ENCODE data around the gene NMRK1. TPM values are rescaled to one million over a fixed set of nuclear protein-coding genes. Genes with fewer than 3 reads are reported as not detected.

Gene NMRK1
- total and polyA plus RNA-seq, 2 of the 13 experiments (the other 11 are each of a cell fraction or from before 2014, with no cell fraction given), result 9.1 to 12.9 TPM

DNA sequence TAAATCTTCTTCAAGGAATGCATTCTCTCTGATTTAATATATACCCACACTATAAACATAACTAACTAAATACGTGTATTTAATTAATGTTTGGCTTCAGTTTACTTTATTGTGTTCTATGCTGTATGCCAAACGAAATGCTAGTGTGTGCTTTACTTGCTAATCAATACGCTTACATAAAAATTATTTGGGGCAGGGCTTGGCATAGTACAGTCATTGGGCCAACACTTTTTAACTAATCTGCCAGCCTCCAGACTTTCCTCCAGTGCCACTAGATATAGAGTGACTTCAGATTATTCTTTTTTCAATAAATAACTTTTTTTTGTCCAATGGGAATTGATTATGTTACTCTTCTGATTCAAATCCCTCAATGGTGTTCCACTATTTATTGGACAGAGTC is 51.2 kb downstream of the NMRK1 start:
- no peak overlapping the region for H3K27ac ChIP-seq (ENCODE audit: extremely low read length, insufficient read depth, low read length)
- DNase-seq (ENCODE audit: low spot score) (no peak), ATAC-seq (no peak), FAIRE-seq (no peak)
- no TSS peak for BruUV-seq (replicated peaks)
- H3K4me2 ChIP-seq (ENCODE audit: low read depth, low read length), result no peak overlapping the region
- CTCF ChIA-PET (ENCODE audit: low intra/inter-chr PET ratio, low total read pairs), result no interaction called here
- POLR2A ChIA-PET, result no interaction called here
- intact Hi-C loops (cut with micrococcal nuclease; ENCODE audit: unreplicated experiment), result no loop called here
- H3K79me2 ChIP-seq (ENCODE audit: insufficient read depth, low read length), result no peaks in the 10 kb centered on the region
- H4K20me1 ChIP-seq (ENCODE audit: insufficient read depth, low read length), result no peaks in the 10 kb centered on the region
- WGBS (ENCODE audit: low lambda C conversion rate), result 52% methylated on average over 3 of the region's 3 CpGs
- no peak overlapping the region for H2AFZ ChIP-seq (ENCODE audit: low read length)
- no peak overlapping the region for H3K4me3 ChIP-seq (replicated peaks in 1 of 3; ENCODE audit: insufficient read depth in 1 of 3, low read depth in 2 of 3, low read length in 3 of 3)
- in situ Hi-C loops (cut with HindIII; ENCODE audit: extremely low pct_ligation_motif_present, low pct_unique_long_range_greater_than_20kb), result no loop called here
- no peaks in the 10 kb centered on the region for H3K36me3 ChIP-seq (replicated peaks in 1 of 2; ENCODE audit: control insufficient read depth in 1 of 2, insufficient read depth in 2 of 2, low read length in 2 of 2)
- peaks cover 11% of the 10 kb centered on the region; the same call in 1 of the 2 replicates for H3K4me1 ChIP-seq (ENCODE audit: insufficient read depth, low read length)
- H3K27me3 ChIP-seq (ENCODE audit: control insufficient read depth in 1 of 2, insufficient read depth in 2 of 2, low read length in 2 of 2), result peaks cover 0 to 1% of the 10 kb centered on the region in 2 experiments; a peak in 1 of 5 replicates
- no peak overlapping the region for H3K9ac ChIP-seq (ENCODE audit: insufficient read depth, low read depth, low read length)
- H3K9me3 ChIP-seq (ENCODE audit: low read length), result no peaks in the 10 kb centered on the region
- TF ChIP-seq KMT2B (CRISPR knock-in tag; IDR thresholded peaks at IDR 0.05) (no peak), HMGA1 (CRISPR knock-in tag; conservative IDR thresholded peaks at IDR 0.05) (no peak), ARHGAP35 (CRISPR knock-in tag; IDR thresholded peaks at IDR 0.05; ENCODE audit: borderline replicate concordance) (no peak), ZNF24 (IDR thresholded peaks at IDR 0.05) (no peak), HCFC1 (IDR thresholded peaks at IDR 0.05; ENCODE audit: low read depth, low read length) (no peak), FOXK2 (IDR thresholded peaks at IDR 0.05) (no peak)
- TF ChIP-seq, protein P1, sequence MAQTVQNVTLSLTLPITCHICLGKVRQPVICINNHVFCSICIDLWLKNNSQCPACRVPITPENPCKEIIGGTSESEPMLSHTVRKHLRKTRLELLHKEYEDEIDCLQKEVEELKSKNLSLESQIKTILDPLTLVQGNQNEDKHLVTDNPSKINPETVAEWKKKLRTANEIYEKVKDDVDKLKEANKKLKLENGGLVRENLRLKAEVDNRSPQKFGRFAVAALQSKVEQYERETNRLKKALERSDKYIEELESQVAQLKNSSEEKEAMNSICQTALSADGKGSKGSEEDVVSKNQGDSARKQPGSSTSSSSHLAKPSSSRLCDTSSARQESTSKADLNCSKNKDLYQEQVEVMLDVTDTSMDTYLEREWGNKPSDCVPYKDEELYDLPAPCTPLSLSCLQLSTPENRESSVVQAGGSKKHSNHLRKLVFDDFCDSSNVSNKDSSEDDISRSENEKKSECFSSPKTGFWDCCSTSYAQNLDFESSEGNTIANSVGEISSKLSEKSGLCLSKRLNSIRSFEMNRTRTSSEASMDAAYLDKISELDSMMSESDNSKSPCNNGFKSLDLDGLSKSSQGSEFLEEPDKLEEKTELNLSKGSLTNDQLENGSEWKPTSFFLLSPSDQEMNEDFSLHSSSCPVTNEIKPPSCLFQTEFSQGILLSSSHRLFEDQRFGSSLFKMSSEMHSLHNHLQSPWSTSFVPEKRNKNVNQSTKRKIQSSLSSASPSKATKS (CRISPR knock-in tag; IDR thresholded peaks at IDR 0.05), result no peak
- TF ChIP-seq, protein P2, sequence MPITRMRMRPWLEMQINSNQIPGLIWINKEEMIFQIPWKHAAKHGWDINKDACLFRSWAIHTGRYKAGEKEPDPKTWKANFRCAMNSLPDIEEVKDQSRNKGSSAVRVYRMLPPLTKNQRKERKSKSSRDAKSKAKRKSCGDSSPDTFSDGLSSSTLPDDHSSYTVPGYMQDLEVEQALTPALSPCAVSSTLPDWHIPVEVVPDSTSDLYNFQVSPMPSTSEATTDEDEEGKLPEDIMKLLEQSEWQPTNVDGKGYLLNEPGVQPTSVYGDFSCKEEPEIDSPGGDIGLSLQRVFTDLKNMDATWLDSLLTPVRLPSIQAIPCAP (CRISPR knock-in tag; IDR thresholded peaks at IDR 0.05; ENCODE audit: low read depth), result no peak
- TF ChIP-seq, protein P3, sequence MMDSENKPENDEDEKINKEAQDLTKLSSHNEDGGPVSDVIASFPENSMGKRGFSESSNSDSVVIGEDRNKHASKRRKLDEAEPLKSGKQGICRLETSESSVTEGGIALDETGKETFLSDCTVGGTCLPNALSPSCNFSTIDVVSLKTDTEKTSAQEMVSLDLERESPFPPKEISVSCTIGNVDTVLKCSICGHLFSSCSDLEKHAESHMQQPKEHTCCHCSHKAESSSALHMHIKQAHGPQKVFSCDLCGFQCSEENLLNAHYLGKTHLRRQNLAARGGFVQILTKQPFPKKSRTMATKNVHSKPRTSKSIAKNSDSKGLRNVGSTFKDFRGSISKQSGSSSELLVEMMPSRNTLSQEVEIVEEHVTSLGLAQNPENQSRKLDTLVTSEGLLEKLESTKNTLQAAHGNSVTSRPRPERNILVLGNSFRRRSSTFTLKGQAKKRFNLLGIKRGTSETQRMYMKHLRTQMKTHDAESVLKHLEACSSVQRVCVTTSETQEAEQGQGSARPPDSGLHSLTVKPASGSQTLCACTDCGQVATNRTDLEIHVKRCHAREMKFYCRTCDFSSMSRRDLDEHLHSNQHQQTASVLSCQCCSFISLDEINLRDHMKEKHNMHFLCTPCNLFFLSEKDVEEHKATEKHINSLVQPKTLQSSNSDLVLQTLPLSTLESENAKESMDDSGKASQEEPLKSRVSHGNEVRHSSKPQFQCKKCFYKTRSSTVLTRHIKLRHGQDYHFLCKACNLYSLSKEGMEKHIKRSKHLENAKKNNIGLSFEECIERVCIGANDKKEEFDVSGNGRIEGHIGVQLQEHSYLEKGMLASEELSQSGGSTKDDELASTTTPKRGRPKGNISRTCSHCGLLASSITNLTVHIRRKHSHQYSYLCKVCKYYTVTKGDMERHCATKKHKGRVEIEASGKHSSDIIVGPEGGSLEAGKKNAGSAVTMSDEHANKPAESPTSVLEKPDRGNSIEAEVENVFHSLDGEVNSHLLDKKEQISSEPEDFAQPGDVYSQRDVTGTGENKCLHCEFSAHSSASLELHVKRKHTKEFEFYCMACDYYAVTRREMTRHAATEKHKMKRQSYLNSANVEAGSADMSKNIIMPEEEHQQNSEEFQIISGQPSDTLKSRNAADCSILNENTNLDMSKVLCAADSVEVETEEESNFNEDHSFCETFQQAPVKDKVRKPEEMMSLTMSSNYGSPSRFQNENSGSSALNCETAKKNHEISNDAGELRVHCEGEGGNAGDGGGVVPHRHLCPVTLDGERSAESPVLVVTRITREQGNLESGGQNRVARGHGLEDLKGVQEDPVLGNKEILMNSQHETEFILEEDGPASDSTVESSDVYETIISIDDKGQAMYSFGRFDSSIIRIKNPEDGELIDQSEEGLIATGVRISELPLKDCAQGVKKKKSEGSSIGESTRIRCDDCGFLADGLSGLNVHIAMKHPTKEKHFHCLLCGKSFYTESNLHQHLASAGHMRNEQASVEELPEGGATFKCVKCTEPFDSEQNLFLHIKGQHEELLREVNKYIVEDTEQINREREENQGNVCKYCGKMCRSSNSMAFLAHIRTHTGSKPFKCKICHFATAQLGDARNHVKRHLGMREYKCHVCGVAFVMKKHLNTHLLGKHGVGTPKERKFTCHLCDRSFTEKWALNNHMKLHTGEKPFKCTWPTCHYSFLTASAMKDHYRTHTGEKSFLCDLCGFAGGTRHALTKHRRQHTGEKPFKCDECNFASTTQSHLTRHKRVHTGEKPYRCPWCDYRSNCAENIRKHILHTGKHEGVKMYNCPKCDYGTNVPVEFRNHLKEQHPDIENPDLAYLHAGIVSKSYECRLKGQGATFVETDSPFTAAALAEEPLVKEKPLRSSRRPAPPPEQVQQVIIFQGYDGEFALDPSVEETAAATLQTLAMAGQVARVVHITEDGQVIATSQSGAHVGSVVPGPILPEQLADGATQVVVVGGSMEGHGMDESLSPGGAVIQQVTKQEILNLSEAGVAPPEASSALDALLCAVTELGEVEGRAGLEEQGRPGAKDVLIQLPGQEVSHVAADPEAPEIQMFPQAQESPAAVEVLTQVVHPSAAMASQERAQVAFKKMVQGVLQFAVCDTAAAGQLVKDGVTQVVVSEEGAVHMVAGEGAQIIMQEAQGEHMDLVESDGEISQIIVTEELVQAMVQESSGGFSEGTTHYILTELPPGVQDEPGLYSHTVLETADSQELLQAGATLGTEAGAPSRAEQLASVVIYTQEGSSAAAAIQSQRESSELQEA (CRISPR knock-in tag; IDR thresholded peaks at IDR 0.05; ENCODE audit: not compliant biosample characterization), result no peak
- TF ChIP-seq, protein P4, sequence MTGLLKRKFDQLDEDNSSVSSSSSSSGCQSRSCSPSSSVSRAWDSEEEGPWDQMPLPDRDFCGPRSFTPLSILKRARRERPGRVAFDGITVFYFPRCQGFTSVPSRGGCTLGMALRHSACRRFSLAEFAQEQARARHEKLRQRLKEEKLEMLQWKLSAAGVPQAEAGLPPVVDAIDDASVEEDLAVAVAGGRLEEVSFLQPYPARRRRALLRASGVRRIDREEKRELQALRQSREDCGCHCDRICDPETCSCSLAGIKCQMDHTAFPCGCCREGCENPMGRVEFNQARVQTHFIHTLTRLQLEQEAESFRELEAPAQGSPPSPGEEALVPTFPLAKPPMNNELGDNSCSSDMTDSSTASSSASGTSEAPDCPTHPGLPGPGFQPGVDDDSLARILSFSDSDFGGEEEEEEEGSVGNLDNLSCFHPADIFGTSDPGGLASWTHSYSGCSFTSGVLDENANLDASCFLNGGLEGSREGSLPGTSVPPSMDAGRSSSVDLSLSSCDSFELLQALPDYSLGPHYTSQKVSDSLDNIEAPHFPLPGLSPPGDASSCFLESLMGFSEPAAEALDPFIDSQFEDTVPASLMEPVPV (CRISPR knock-in tag; IDR thresholded peaks at IDR 0.05), result no peak

Data from HepG2 (cell line).